Limb (tissue), 2 donors: ENCODE data around the gene INPP5A.

Experiments
- DNase-seq, 2 donors: peaks; one replicate each; pipeline ENCODE4 v3.0.0-alpha.2; 2016; ENCODE audit errors: extremely low spot score in 2 of 2

Gene INPP5A

GRCh38 chr10:132714096-132714985 lies 176.8 kb downstream of the INPP5A start:
- peak in 1 of 2 donors; percentile 52 for DNase-seq

- no peak for DNase-seq
Observed at GRCh38 chr10:132714986-132715775, 177.6 kb downstream of the INPP5A start.

- DNase-seq = no peak
Observed at GRCh38 chr10:132715776-132716680, 178.4 kb downstream of the INPP5A start.

- DNase-seq = no peak
Observed at GRCh38 chr10:132716691-132717490, 179.3 kb downstream of the INPP5A start.

- DNase-seq = no peak
Observed at GRCh38 chr10:132721725-132722124, 184.1 kb downstream of the INPP5A start.

GRCh38 chr10:132722394-132723329 lies 185.1 kb downstream of the INPP5A start:
- peak; percentile 61 to 79 for DNase-seq

- DNase-seq = no peak
Observed at GRCh38 chr10:132723330-132723970, 185.9 kb downstream of the INPP5A start.

GRCh38 chr10:132724446-132724845 lies 186.9 kb downstream of the INPP5A start:
- no peak for DNase-seq

- DNase-seq = no peak
Observed at GRCh38 chr10:132725202-132725601, 187.6 kb downstream of the INPP5A start.

- DNase-seq = no peak
Observed at GRCh38 chr10:132726194-132726593, 188.6 kb downstream of the INPP5A start.

GRCh38 chr10:132726951-132727350 lies 189.4 kb downstream of the INPP5A start:
- no peak for DNase-seq

- no peak for DNase-seq
Observed at GRCh38 chr10:132727411-132727810, 189.8 kb downstream of the INPP5A start.

- DNase-seq = no peak
Observed at GRCh38 chr10:132728321-132728720, 190.7 kb downstream of the INPP5A start.

- no peak for DNase-seq
Observed at GRCh38 chr10:132728741-132729140, 191.2 kb downstream of the INPP5A start.

- DNase-seq = no peak
Observed at GRCh38 chr10:132729810-132730572, 192.4 kb downstream of the INPP5A start.

- no peak for DNase-seq
Observed at GRCh38 chr10:132730573-132730953, 193.0 kb downstream of the INPP5A start.

- DNase-seq = no peak
Observed at GRCh38 chr10:132732518-132732917, 194.9 kb downstream of the INPP5A start.

- no peak for DNase-seq
Observed at GRCh38 chr10:132733926-132734325, 196.3 kb downstream of the INPP5A start.
